Smooth muscle cell (in vitro differentiated cells): Measurements from ENCODE around the gene STYXL2. TPM values are rescaled to one million over a fixed set of nuclear protein-coding genes. Genes with fewer than 3 reads are reported as not detected.
A peak's percentile ranks its signal among the peaks of the same experiment; 100 is the strongest.

Experiments used
- DNase-seq: peaks from one replicate; lab custom pipeline; 2025; ENCODE audit not compliant: unreplicated experiment; lab: John Stamatoyannopoulos, UW
- H2AFZ ChIP-seq: fragments of 200-600 bp; sonication (generic); 2 replicates; pipeline ENCODE4 v1.6.0; 2016; ENCODE audit warnings: antibody characterized with exemption, low read depth, mild to moderate bottlenecking
- H3F3A ChIP-seq: fragments of 200-600 bp; sonication (generic); 2 replicates; pipeline ENCODE4 v1.6.0; 2017; ENCODE audit warnings: antibody characterized with exemption, low read depth
- H3K27ac ChIP-seq: fragments of 200-600 bp; sonication (generic); 2 replicates; pipeline ENCODE4 v1.5.1; 2016; ENCODE audit warnings: low read depth, mild to moderate bottlenecking
- H3K27me3 ChIP-seq: fragments of 200-600 bp; sonication (generic); 2 replicates; pipeline ENCODE4 v1.6.1; 2016; ENCODE audit warnings: low read depth, mild to moderate bottlenecking
- H3K36me3 ChIP-seq: fragments of 200-600 bp; sonication (generic); 2 replicates; pipeline ENCODE4 v1.5.1; 2016; ENCODE audit warnings: low read depth
- H3K4me1 ChIP-seq: fragments of 200-600 bp; sonication (generic); 2 replicates; pipeline ENCODE4 v1.5.1; 2016; ENCODE audit warnings: low read depth
- H3K4me2 ChIP-seq: fragments of 200-600 bp; sonication (generic); 2 replicates; pipeline ENCODE4 v1.6.0; 2016; ENCODE audit warnings: mild to moderate bottlenecking
- H3K4me3 ChIP-seq: fragments of 200-600 bp; sonication (generic); 2 replicates; pipeline ENCODE4 v1.5.1; 2016; ENCODE audit warnings: mild to moderate bottlenecking
- H3K79me2 ChIP-seq: fragments of 200-600 bp; sonication (generic); 2 replicates; pipeline ENCODE4 v1.6.0; 2016; ENCODE audit warnings: low read depth, mild to moderate bottlenecking
- H3K9ac ChIP-seq: fragments of 200-600 bp; sonication (generic); 2 replicates; pipeline ENCODE4 v1.6.0; 2016; ENCODE audit warnings: low read depth
- H3K9me3 ChIP-seq: fragments of 200-600 bp; sonication (generic); replicated peaks from 2 replicates; pipeline ENCODE4 v1.5.1; 2016; ENCODE audit warnings: low read depth
- H4K20me1 ChIP-seq: fragments of 200-600 bp; sonication (generic); 2 replicates; pipeline ENCODE4 v1.6.0; 2016; ENCODE audit warnings: low read depth
- WGBS: methylation state at CpG from one replicate; pipeline ENCODE4 v1.1.7; 2016; ENCODE audit warnings: low lambda C conversion rate; 5-methylcytosine and 5-hydroxymethylcytosine counted together
- polyA plus RNA-seq: library from polyadenylated mRNA; unstranded; fragments of >200 nt; fragmentation: Nextera tagmentation; extraction: Ambion mirVana; gene quantifications from 2 replicates; pipeline ENCODE4 v1.2.1, GENCODE V29; 2016
- total RNA-seq: library from RNA; depleted of rRNA; stranded (reverse); fragments of >200 nt; gene quantifications from 2 replicates; pipeline ENCODE4 v1.2.3, GENCODE V29; 2014
- TF ChIP-seq, protein P1 (sequence below): fragments of 200-600 bp; sonication (generic); IDR thresholded peaks from 2 replicates; pipeline ENCODE4 v1.5.1; 2017; ENCODE audit warnings: borderline replicate concordance, mild to moderate bottlenecking, antibody characterized with exemption; ENCODE audit not compliant: insufficient read depth, poor library complexity, severe bottlenecking

STYXL2 gene
- total and polyA plus RNA-seq, 2 experiments from 2014 or later, result 0.13 to 0.74 TPM

- Histone ChIP-seq H3K36me3 (no peaks in the 10 kb centered on the region), H3K27me3 (no peaks in the 10 kb centered on the region), H3K9ac (no peak overlapping the region), H4K20me1 (no peaks in the 10 kb centered on the region), H3K4me2 (peak overlapping the region; percentile 40), H3K4me1 (peaks cover 41% of the 10 kb centered on the region), H2AFZ (peak overlapping the region; percentile 93), H3K79me2 (no peaks in the 10 kb centered on the region), H3K9me3 (no peaks in the 10 kb centered on the region), H3F3A (peaks cover 17% of the 10 kb centered on the region), H3K27ac (peak overlapping the region; percentile 81), H3K4me3 (no peak overlapping the region)
- DNase-seq, result no peak
- 33% methylated on average over 3 of the region's 3 CpGs for WGBS
- TF ChIP-seq, protein P1, sequence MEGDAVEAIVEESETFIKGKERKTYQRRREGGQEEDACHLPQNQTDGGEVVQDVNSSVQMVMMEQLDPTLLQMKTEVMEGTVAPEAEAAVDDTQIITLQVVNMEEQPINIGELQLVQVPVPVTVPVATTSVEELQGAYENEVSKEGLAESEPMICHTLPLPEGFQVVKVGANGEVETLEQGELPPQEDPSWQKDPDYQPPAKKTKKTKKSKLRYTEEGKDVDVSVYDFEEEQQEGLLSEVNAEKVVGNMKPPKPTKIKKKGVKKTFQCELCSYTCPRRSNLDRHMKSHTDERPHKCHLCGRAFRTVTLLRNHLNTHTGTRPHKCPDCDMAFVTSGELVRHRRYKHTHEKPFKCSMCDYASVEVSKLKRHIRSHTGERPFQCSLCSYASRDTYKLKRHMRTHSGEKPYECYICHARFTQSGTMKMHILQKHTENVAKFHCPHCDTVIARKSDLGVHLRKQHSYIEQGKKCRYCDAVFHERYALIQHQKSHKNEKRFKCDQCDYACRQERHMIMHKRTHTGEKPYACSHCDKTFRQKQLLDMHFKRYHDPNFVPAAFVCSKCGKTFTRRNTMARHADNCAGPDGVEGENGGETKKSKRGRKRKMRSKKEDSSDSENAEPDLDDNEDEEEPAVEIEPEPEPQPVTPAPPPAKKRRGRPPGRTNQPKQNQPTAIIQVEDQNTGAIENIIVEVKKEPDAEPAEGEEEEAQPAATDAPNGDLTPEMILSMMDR, result no peak
Measured at GRCh38 chr1:167137793-167138510, 44.1 kb downstream of the STYXL2 start.

DNA sequence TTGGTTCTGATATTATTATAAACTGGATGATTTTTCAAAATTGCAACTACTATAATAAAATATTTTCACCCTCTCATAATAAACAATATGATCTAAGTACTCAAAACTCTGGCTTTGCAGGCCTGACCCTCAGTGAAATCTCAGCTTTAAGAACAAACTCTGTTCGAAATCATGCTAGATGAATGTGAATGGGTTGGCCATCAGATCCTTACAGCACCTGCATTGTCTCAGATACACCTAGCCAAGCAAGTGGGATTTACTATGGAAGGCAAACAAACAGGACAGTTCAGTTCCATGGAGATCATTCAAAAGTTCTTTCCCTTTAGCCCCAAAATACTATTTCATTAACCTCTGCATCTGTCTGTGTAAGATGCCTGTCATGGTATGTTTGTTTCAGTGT lies 44.8 kb downstream of the STYXL2 start:
- Histone ChIP-seq H3K27me3 (no peaks in the 10 kb centered on the region), H3K79me2 (no peaks in the 10 kb centered on the region), H3K4me2 (no peak overlapping the region), H3K4me1 (peaks cover 41% of the 10 kb centered on the region), H3K36me3 (no peaks in the 10 kb centered on the region), H3K27ac (peak overlapping the region; percentile 81), H3K4me3 (no peak overlapping the region), H3K9me3 (no peaks in the 10 kb centered on the region), H4K20me1 (no peaks in the 10 kb centered on the region), H3K9ac (no peak overlapping the region), H3F3A (peaks cover 17% of the 10 kb centered on the region), H2AFZ (no peak overlapping the region)
- 72% methylated on average over 1 of the region's 1 CpG for WGBS
- DNase-seq, result no peak
- TF ChIP-seq, protein P1, result no peak

- no peaks in the 10 kb centered on the region for H3K36me3 ChIP-seq
- no peak overlapping the region for H3K4me2 ChIP-seq
- no peaks in the 10 kb centered on the region for H3K79me2 ChIP-seq
- 96% methylated on average over 3 of the region's 3 CpGs for WGBS
- H3K4me3 ChIP-seq, result no peak overlapping the region
- H2AFZ ChIP-seq, result no peak overlapping the region
- H3K27me3 ChIP-seq, result no peaks in the 10 kb centered on the region
- H3K27ac ChIP-seq, result no peak overlapping the region
- H3K9ac ChIP-seq, result no peak overlapping the region
- no peaks in the 10 kb centered on the region for H3K9me3 ChIP-seq
- H3F3A ChIP-seq, result peaks cover 7% of the 10 kb centered on the region
- H4K20me1 ChIP-seq, result no peaks in the 10 kb centered on the region
- TF ChIP-seq, protein P1, result no peak
- peaks cover 23% of the 10 kb centered on the region for H3K4me1 ChIP-seq
- no peak for DNase-seq
Measured at GRCh38 chr1:167141963-167142362, 48.1 kb downstream of the STYXL2 start.

Other genes starting within 250 kb of the STYXL2 start
- 16.3 and 20.8 TPM in 2 replicates for gene TADA1, start 217.8 kb upstream of the STYXL2 start, total RNA-seq
- gene TADA1, start 217.8 kb upstream of the STYXL2 start, polyA plus RNA-seq, result 9.1 and 12.2 TPM in 2 replicates
- 0.04 and 0.22 TPM in 2 replicates for gene ILDR2, start 118.5 kb upstream of the STYXL2 start, total RNA-seq
- gene ILDR2, start 118.5 kb upstream of the STYXL2 start, polyA plus RNA-seq, result 0.07 TPM in 1 of 2 replicates, not detected in the other
- 0.27 TPM in 1 of 2 replicates, not detected in the other for gene MAEL, start 104.8 kb upstream of the STYXL2 start, total RNA-seq
- 0.34 TPM in 1 of 2 replicates, not detected in the other for gene MAEL, start 104.8 kb upstream of the STYXL2 start, polyA plus RNA-seq
- not detected in 2 replicates for gene GPA33, start 3.7 kb upstream of the STYXL2 start, total RNA-seq
- gene GPA33, start 3.7 kb upstream of the STYXL2 start, polyA plus RNA-seq, result not detected in 2 replicates
- gene POU2F1, start 126.8 kb downstream of the STYXL2 start, total RNA-seq, result 13.0 and 15.6 TPM in 2 replicates
- 5.3 and 9.1 TPM in 2 replicates for gene POU2F1, start 126.8 kb downstream of the STYXL2 start, polyA plus RNA-seq